D721Med (cell line): Measurements from ENCODE around the gene ANO9.

Experiments
- DNase-seq: peaks from one replicate; pipeline ENCODE4 v3.0.0; 2011; ENCODE audit warnings: low spot score; ENCODE audit not compliant: insufficient read length
- FAIRE-seq: peaks from 2 replicates; lab custom pipeline; 2011; peaks lifted over from hg19 to GRCh38; lab: Jason Lieb, UNC
- TF ChIP-seq, protein P1 (sequence below): IDR thresholded peaks from 2 replicates; pipeline ENCODE4 v1.5.1; 2012; ENCODE audit warnings: mild to moderate bottlenecking, control low read depth; ENCODE audit not compliant: insufficient read depth; ENCODE audit errors: missing control alignments

ANO9 gene

GRCh38 chr11:488062-488461 lies 46.3 kb upstream of the ANO9 start:
- no peak for DNase-seq
- TF ChIP-seq, protein P1, sequence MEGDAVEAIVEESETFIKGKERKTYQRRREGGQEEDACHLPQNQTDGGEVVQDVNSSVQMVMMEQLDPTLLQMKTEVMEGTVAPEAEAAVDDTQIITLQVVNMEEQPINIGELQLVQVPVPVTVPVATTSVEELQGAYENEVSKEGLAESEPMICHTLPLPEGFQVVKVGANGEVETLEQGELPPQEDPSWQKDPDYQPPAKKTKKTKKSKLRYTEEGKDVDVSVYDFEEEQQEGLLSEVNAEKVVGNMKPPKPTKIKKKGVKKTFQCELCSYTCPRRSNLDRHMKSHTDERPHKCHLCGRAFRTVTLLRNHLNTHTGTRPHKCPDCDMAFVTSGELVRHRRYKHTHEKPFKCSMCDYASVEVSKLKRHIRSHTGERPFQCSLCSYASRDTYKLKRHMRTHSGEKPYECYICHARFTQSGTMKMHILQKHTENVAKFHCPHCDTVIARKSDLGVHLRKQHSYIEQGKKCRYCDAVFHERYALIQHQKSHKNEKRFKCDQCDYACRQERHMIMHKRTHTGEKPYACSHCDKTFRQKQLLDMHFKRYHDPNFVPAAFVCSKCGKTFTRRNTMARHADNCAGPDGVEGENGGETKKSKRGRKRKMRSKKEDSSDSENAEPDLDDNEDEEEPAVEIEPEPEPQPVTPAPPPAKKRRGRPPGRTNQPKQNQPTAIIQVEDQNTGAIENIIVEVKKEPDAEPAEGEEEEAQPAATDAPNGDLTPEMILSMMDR: no peak
- FAIRE-seq: no peak

DNA sequence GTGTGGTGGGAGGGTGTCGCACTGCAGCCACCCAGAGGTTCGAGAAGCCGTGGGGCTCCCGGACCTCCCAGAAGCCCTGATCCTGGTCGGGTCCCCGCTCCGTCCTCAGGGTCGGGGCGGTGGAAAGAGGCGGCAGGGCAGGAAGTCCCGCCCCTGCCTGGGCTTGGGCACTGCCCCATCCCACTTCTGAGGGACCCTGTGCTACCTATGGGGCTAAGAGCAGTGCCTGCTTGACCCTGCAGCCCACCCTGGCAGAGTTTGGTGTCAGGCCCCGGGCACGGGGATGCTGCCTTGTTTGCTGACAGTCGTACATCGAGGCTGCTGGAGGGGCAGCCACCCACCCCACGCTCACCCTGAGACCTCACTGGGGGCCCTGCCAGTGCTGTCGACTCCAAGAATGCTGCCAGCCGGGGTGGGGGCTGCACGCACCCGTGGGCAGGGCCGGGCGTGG lies 45.8 kb upstream of the ANO9 start:
- DNase-seq (no peak), FAIRE-seq (no peak)
- TF ChIP-seq, protein P1: no peak

GRCh38 chr11:486189-486588 lies 44.4 kb upstream of the ANO9 start:
- DNase-seq: no peak
- FAIRE-seq: no peak
- TF ChIP-seq, protein P1: no peak

- DNase-seq (no peak), FAIRE-seq (no peak)
- TF ChIP-seq, protein P1: no peak
Observed at GRCh38 chr11:484616-485015, 42.8 kb upstream of the ANO9 start.

DNA sequence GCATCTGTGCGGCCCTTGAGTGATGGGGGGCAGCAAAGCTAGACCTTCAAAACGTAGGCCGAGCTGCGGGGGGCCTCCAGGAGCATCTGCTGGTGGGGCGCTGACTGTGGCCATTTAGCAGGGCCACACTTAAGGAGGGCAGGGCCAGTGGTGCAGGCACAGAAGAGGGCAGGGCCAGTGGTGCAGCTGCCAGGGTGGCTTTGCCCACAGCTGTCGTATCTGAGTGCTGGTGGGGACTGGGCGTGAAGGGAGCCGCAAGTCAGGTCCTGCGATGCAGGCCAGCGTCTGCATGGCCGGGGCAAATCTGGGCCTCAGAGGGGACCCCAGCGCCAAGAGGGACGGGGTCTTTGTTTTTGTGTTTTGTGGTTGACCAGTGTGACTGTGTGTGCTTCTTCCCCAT lies 37.5 kb upstream of the ANO9 start:
- no peak for DNase-seq
- TF ChIP-seq, protein P1: no peak
- no peak for FAIRE-seq

GRCh38 chr11:477052-477715 lies 35.4 kb upstream of the ANO9 start:
- no peak for FAIRE-seq

GRCh38 chr11:476416-476815 lies 34.6 kb upstream of the ANO9 start:
- TF ChIP-seq, protein P1: no peak
- no peak for DNase-seq
- FAIRE-seq: no peak

More at GRCh38 chr11:477052-477715, 35.4 kb upstream of the ANO9 start:
- TF ChIP-seq, protein P1: no peak
- no peak for DNase-seq
